Adipocyte (in vitro differentiated cells): ENCODE measurements around the gene TTC38.
"Not testable (repeated sequence)": the region's sequence is repeated elsewhere in the genome, so short reads cannot be mapped to it uniquely, and the experiment has no call there.

Source experiments
- DNase-seq: peaks from one replicate; pipeline ENCODE4 v3.0.0-alpha.2; 2015; ENCODE audit warnings: low read depth
- H3K27me3 ChIP-seq: replicated peaks from 2 replicates; pipeline ENCODE4 v1.7.0; 2013; ENCODE audit warnings: mild to moderate bottlenecking, low read length, moderate library complexity; ENCODE audit not compliant: control insufficient read depth, insufficient read depth
- H3K36me3 ChIP-seq: 2 replicates; pipeline ENCODE4 v1.7.0; 2013; ENCODE audit warnings: low read length, mild to moderate bottlenecking, moderate library complexity; ENCODE audit not compliant: control insufficient read depth, insufficient read depth, severe bottlenecking
- H3K4me1 ChIP-seq: 2 replicates; pipeline ENCODE4 v1.7.0; 2013; ENCODE audit warnings: mild to moderate bottlenecking, low read length, moderate library complexity; ENCODE audit not compliant: control insufficient read depth, insufficient read depth
- H3K4me3 ChIP-seq: 2 replicates; pipeline ENCODE4 v1.7.0; 2013; ENCODE audit warnings: mild to moderate bottlenecking, low read length, moderate library complexity
- H3K9ac ChIP-seq: 2 replicates; pipeline ENCODE4 v1.7.0; 2013; ENCODE audit warnings: mild to moderate bottlenecking, low read length, moderate library complexity
- H3K9me3 ChIP-seq: 2 replicates; pipeline ENCODE4 v1.7.0; 2013; ENCODE audit warnings: mild to moderate bottlenecking, low read length, moderate library complexity; ENCODE audit not compliant: control insufficient read depth

Gene TTC38

DNA sequence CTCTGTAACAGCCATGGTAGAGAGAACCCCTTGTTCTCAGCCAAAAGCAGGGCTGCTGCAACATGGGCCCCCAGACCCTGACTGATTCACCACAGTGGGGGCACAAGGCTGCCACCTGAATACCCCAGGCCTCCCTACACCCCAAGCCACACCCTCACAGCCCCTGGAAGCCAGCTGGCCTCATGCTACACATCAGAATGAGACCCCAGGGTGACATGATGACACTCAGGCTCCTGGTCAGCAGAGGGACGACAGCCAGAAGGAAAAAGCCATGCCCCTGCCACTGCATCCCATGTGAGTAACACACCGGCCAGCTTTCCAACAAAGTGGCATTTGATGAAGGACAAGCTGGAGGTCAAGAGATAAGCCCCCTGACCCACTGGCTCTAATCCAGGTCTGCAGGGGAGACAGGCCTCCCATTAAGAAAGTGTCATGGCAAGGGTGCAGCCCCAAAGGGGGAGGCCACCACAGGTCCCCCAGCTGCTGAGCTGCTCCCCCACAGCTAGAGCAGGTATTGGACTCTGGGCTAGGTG is 20.3 kb upstream of the TTC38 start:
- Histone ChIP-seq H3K9me3 (no peaks in the 10 kb centered on the region), H3K4me3 (no peak overlapping the region), H3K4me1 (peaks cover 17% of the 10 kb centered on the region), H3K36me3 (peaks cover 6% of the 10 kb centered on the region), H3K9ac (no peak overlapping the region), H3K27me3 (no peaks in the 10 kb centered on the region)
- no peak for DNase-seq

GRCh38 chr22:46250035-46250782 is 17.6 kb upstream of the TTC38 start, which contains the start of gene CDPF1:
CDPF1 (minus strand) TSS chr22:46250293; CDS start chr22:46248284, 2,009 bp downstream.
- Histone ChIP-seq H3K4me3 (peak within 1 kb of the TSS; percentile 90), H3K9me3 (no peaks in the 10 kb centered on the region), H3K27me3 (no peaks in the 10 kb centered on the region), H3K9ac (peak within 1 kb of the TSS; percentile 95), H3K4me1 (peaks cover 14% of the 10 kb centered on the region), H3K36me3 (no peaks in the 10 kb centered on the region)
- peak; percentile 96 for DNase-seq

GRCh38 chr22:46250783-46251125 is 17.1 kb upstream of the TTC38 start:
- Histone ChIP-seq H3K27me3 (no peaks in the 10 kb centered on the region), H3K4me1 (peaks cover 14% of the 10 kb centered on the region), H3K9me3 (no peaks in the 10 kb centered on the region), H3K4me3 (peak overlapping the region; percentile 90), H3K9ac (peak overlapping the region; percentile 95), H3K36me3 (no peaks in the 10 kb centered on the region)
- no peak for DNase-seq

- H3K9me3 ChIP-seq, result no peaks in the 10 kb centered on the region
- no peaks in the 10 kb centered on the region for H3K27me3 ChIP-seq
- peak overlapping the region; percentile 90 for H3K4me3 ChIP-seq
- H3K4me1 ChIP-seq, result peaks cover 14% of the 10 kb centered on the region
- peak overlapping the region; percentile 95 for H3K9ac ChIP-seq
- DNase-seq, result no peak
- no peaks in the 10 kb centered on the region for H3K36me3 ChIP-seq
These were observed 16.5 kb upstream of the TTC38 start for GRCh38 chr22:46251266-46251665.

DNA sequence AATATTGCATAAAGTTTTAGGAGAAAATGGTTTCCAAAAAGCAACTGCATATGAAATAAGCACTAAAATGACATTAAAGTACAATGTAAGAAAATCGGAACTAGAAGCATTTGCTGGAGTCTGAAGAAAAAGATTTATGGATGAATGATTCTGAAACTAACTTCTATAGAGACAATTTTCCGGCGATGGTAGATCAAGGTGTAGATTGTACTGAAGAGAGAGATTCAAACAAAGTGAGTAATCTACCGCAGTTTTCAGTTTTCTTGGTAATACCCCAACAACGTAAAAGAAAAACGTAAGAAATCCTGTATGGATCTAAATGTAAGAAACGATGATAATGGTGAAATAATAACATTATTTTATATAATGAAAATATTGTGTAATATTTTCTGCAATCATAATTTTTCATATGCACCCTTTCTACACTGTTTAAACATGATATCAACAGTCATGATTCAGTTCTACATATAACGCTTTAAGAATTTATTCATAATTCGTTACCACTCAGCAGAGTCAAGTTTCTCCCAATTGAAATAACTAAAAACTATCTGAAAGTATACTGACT is 15.9 kb upstream of the TTC38 start:
- H3K27me3 ChIP-seq, result no peaks in the 10 kb centered on the region
- peaks cover 14% of the 10 kb centered on the region for H3K4me1 ChIP-seq
- H3K36me3 ChIP-seq, result no peaks in the 10 kb centered on the region
- peak overlapping the region; percentile 95 for H3K9ac ChIP-seq
- DNase-seq, result no peak
- H3K9me3 ChIP-seq, result no peaks in the 10 kb centered on the region
- no peak overlapping the region for H3K4me3 ChIP-seq

GRCh38 chr22:46256358-46256958 is 11.3 kb upstream of the TTC38 start:
- DNase-seq, result no peak
- Histone ChIP-seq H3K36me3 (no peaks in the 10 kb centered on the region), H3K9ac (no peak overlapping the region), H3K27me3 (peaks cover 10% of the 10 kb centered on the region), H3K9me3 (no peaks in the 10 kb centered on the region), H3K4me1 (peaks cover 4% of the 10 kb centered on the region), H3K4me3 (no peak overlapping the region)

GRCh38 chr22:46259374-46259773 is 8.4 kb upstream of the TTC38 start:
- Histone ChIP-seq H3K36me3 (no peaks in the 10 kb centered on the region), H3K9me3 (no peaks in the 10 kb centered on the region), H3K27me3 (peaks cover 18% of the 10 kb centered on the region)

DNA sequence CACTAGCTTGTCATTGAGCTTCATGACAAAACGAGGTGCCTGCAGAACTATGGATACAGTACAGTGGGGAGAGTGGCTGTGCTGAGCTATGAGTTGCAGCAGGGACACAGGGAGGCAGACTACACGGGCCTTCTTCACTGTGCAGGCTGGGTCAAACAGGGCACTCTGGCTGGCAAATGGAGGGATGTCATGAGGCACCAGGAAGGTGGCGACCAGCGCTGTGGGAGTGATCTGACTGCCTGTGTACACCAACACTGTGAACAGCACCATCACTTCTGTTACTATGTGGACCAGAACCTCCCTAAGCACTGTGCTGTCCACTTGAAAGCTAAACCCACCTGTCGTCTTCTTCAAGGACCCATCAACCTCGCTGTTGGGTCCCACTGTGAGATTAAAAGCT is 7.8 kb upstream of the TTC38 start:
- no peak for DNase-seq
- no peaks in the 10 kb centered on the region for H3K9me3 ChIP-seq
- H3K36me3 ChIP-seq, result no peaks in the 10 kb centered on the region
- no peak overlapping the region for H3K9ac ChIP-seq
- no peak overlapping the region for H3K4me3 ChIP-seq
- H3K4me1 ChIP-seq, result no peaks in the 10 kb centered on the region
- H3K27me3 ChIP-seq, result peaks cover 18% of the 10 kb centered on the region

More at GRCh38 chr22:46259374-46259773, 8.4 kb upstream of the TTC38 start:
- Histone ChIP-seq H3K9ac (no peak overlapping the region), H3K4me3 (no peak overlapping the region), H3K4me1 (no peaks in the 10 kb centered on the region)
- no peak for DNase-seq

GRCh38 chr22:46262449-46263215 is 5.2 kb upstream of the TTC38 start:
- peak; percentile 24 for DNase-seq
- no peaks in the 10 kb centered on the region for H3K9me3 ChIP-seq
- H3K4me1 ChIP-seq, result peaks cover 3% of the 10 kb centered on the region
- H3K4me3 ChIP-seq, result no peak overlapping the region
- H3K9ac ChIP-seq, result no peak overlapping the region
- no peaks in the 10 kb centered on the region for H3K36me3 ChIP-seq
- peaks cover 18% of the 10 kb centered on the region for H3K27me3 ChIP-seq

GRCh38 chr22:46263216-46263590 is 4.6 kb upstream of the TTC38 start, which contains the start of gene PKDREJ:
PKDREJ (minus strand) TSS chr22:46263343; CDS start chr22:46263322, 21 bp downstream.
- Histone ChIP-seq H3K27me3 (peaks cover 18% of the 10 kb centered on the region), H3K4me3 (no peak within 1 kb of the TSS), H3K36me3 (no peaks in the 10 kb centered on the region), H3K4me1 (peaks cover 3% of the 10 kb centered on the region), H3K9me3 (no peaks in the 10 kb centered on the region), H3K9ac (no peak within 1 kb of the TSS)
- DNase-seq, result no peak

GRCh38 chr22:46264520-46264919 is 3.3 kb upstream of the TTC38 start:
- not testable (repeated sequence) for H3K4me3 ChIP-seq, H3K9ac ChIP-seq, DNase-seq, H3K9me3 ChIP-seq, H3K36me3 ChIP-seq
- Histone ChIP-seq H3K4me1 (peaks cover 11% of the 10 kb centered on the region), H3K27me3 (peaks cover 18% of the 10 kb centered on the region)
